Neural cell (in vitro differentiated cells): Measurements from ENCODE around the gene HLCS. TPM values are rescaled to one million over a fixed set of nuclear protein-coding genes. Genes with fewer than 3 reads are reported as not detected.

Source experiments
- H2AFZ ChIP-seq: fragments of 200-600, 300-800 bp; sonication (generic), shearing (Covaris generic); 2 replicates; pipeline ENCODE4 v1.6.0; 2014; ENCODE audit warnings: low read depth, mild to moderate bottlenecking, antibody characterized with exemption, low read length, moderate library complexity
- H3F3A ChIP-seq: fragments of 200-600 bp; shearing (Covaris generic); 2 replicates; pipeline ENCODE4 v1.6.1; 2016; ENCODE audit warnings: mild to moderate bottlenecking, moderate library complexity, mixed read lengths, antibody characterized with exemption, low read length; ENCODE audit not compliant: insufficient read depth, poor library complexity, severe bottlenecking
- H3K27ac ChIP-seq: fragments of 200-600, 300-800 bp; sonication (generic), shearing (Covaris generic); 2 replicates; pipeline ENCODE4 v1.5.1; 2014; ENCODE audit warnings: mild to moderate bottlenecking, low read length, moderate library complexity
- H3K27me3 ChIP-seq: fragments of 300-800, 200-600 bp; sonication (generic), shearing (Covaris generic); 2 replicates; pipeline ENCODE4 v1.6.0; 2014; ENCODE audit warnings: mild to moderate bottlenecking, low read depth, low read length, moderate library complexity; ENCODE audit not compliant: insufficient read depth
- H3K36me3 ChIP-seq: fragments of 300-800, 200-600 bp; sonication (generic), shearing (Covaris generic); 2 replicates; pipeline ENCODE4 v1.5.1; 2014; ENCODE audit warnings: mild to moderate bottlenecking, antibody characterized with exemption, low read length, moderate library complexity; ENCODE audit not compliant: insufficient read depth
- H3K4me2 ChIP-seq: fragments of 300-800, 200-600 bp; sonication (generic), shearing (Covaris generic); 2 replicates; pipeline ENCODE4 v1.6.0; 2014; ENCODE audit warnings: mild to moderate bottlenecking, low read length
- H3K4me3 ChIP-seq: fragments of 300-800, 200-600 bp; sonication (generic), shearing (Covaris generic); 2 replicates; pipeline ENCODE4 v1.5.1; 2014; ENCODE audit warnings: mild to moderate bottlenecking, low read length, moderate library complexity
- H3K79me2 ChIP-seq: fragments of 200-600 bp; shearing (Covaris generic); replicated peaks from 2 replicates; pipeline ENCODE4 v1.6.0; 2014; ENCODE audit warnings: mild to moderate bottlenecking, low read length, moderate library complexity; ENCODE audit not compliant: insufficient read depth
- H3K9ac ChIP-seq: fragments of 300-800, 200-600 bp; sonication (generic), shearing (Covaris generic); 2 replicates; pipeline ENCODE4 v1.6.1; 2016; ENCODE audit warnings: mild to moderate bottlenecking, low read length, mixed read lengths
- H3K9me2 ChIP-seq: fragments of 200-600 bp; shearing (Covaris generic); 2 replicates; pipeline ENCODE4 v1.6.1; 2016; ENCODE audit warnings: mild to moderate bottlenecking, low read length, mixed read lengths; ENCODE audit not compliant: insufficient read depth
- H3K9me3 ChIP-seq: fragments of 200-600, 300-800 bp; sonication (generic), shearing (Covaris generic); 2 replicates; pipeline ENCODE4 v1.6.1; 2016; ENCODE audit warnings: mild to moderate bottlenecking, mixed run types, low read length, moderate library complexity, mixed read lengths
- H4K20me1 ChIP-seq: fragments of 200-600 bp; shearing (Covaris generic); 2 replicates; pipeline ENCODE4 v1.6.1; 2016; ENCODE audit warnings: mild to moderate bottlenecking, mixed run types; ENCODE audit not compliant: insufficient read depth
- CTCF ChIP-seq: fragments of 450-650 bp; IDR thresholded peaks from 2 replicates; pipeline ENCODE4 v1.5.1; 2014; ENCODE audit warnings: antibody characterized with exemption, mild to moderate bottlenecking, moderate library complexity; ENCODE audit not compliant: poor library complexity, severe bottlenecking
- EP300 ChIP-seq: fragments of 450-650 bp; conservative IDR thresholded peaks from 2 replicates; pipeline ENCODE4 v1.6.1; 2014; ENCODE audit warnings: antibody characterized with exemption, mild to moderate bottlenecking, moderate library complexity; ENCODE audit not compliant: poor library complexity, severe bottlenecking
- EZH2 ChIP-seq: fragments of 200-600, 300-800 bp; shearing (Covaris generic), sonication (generic); IDR thresholded peaks from 2 replicates; pipeline ENCODE4 v1.6.1; 2014; ENCODE audit warnings: antibody characterized with exemption, low read length, borderline replicate concordance, mild to moderate bottlenecking; ENCODE audit not compliant: insufficient read depth, poor library complexity, severe bottlenecking
- MXI1 ChIP-seq: fragments of 450-650 bp; conservative IDR thresholded peaks from 2 replicates; pipeline ENCODE4 v1.6.1; 2014; ENCODE audit warnings: antibody characterized with exemption, mild to moderate bottlenecking; ENCODE audit not compliant: poor library complexity, severe bottlenecking
- POLR2AphosphoS5 ChIP-seq: IDR thresholded peaks from 2 replicates; pipeline ENCODE4 v1.6.1; 2012
- RAD21 ChIP-seq: fragments of 450-650 bp; conservative IDR thresholded peaks from 2 replicates; pipeline ENCODE4 v1.6.1; 2014; ENCODE audit warnings: antibody characterized with exemption, mild to moderate bottlenecking, moderate library complexity
- SMC3 ChIP-seq: fragments of 450-650 bp; conservative IDR thresholded peaks from 2 replicates; pipeline ENCODE4 v1.6.1; 2014; ENCODE audit warnings: antibody characterized with exemption, mild to moderate bottlenecking, moderate library complexity; ENCODE audit not compliant: poor library complexity
- TAF1 ChIP-seq: IDR thresholded peaks from 2 replicates; pipeline ENCODE4 v1.6.1; 2012; ENCODE audit warnings: low read depth
- polyA plus RNA-seq: library from polyadenylated mRNA; depleted of rRNA; stranded (reverse); fragments of >200 nt; gene quantifications from 2 replicates; pipeline ENCODE4 v1.2.3, GENCODE V29; 2014
- TF ChIP-seq, protein P1 (sequence below): IDR thresholded peaks from 2 replicates; pipeline ENCODE4 v1.6.1; 2012; ENCODE audit warnings: borderline replicate concordance

HLCS gene
- polyA plus RNA-seq, 1 donor from 2014 or later, result 12.1 TPM

DNA sequence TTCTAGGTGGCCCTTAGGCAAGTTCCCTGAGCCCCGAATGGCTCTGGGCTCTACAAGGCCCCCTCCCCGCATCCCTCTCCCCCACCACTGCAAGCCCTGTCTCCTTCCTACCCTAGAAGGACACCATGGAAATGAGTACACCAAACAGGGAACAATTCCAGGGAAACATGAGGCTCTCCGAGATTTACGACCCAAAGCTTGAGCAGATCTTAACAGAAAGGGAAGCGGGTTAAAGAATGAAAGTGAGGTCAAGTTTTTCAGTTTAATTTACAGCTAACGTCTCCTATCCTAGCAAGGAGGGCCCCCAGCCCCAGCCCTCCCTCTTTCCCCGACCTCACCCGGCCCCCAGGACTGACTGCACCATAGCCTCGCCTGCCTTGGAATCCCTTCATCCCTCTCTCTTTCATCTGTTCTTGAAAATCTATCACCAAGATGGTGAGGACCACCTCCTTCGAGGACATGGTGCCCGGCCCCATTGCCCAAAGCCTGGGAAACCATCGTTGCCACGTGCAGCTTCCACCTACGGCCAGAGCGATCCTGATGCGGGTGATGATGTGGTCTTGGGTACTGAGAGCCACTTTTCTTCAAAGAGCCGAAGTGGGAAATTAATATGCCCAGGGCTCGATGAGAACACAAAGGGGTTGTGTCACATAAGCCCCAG lies 237.0 kb downstream of the HLCS start:
- H3K27me3 ChIP-seq, result no peaks in the 10 kb centered on the region
- H3F3A ChIP-seq, result no peaks in the 10 kb centered on the region
- no peaks in the 10 kb centered on the region for H3K9me2 ChIP-seq
- H3K4me3 ChIP-seq, result no peak overlapping the region
- no peak overlapping the region for H3K4me2 ChIP-seq
- H4K20me1 ChIP-seq, result no peaks in the 10 kb centered on the region
- no peaks in the 10 kb centered on the region for H3K9me3 ChIP-seq
- TF ChIP-seq EZH2 (no peak), CTCF (no peak), RAD21 (no peak), TAF1 (no peak), MXI1 (no peak), EP300 (no peak), POLR2AphosphoS5 (no peak), SMC3 (no peak)
- TF ChIP-seq, protein P1, sequence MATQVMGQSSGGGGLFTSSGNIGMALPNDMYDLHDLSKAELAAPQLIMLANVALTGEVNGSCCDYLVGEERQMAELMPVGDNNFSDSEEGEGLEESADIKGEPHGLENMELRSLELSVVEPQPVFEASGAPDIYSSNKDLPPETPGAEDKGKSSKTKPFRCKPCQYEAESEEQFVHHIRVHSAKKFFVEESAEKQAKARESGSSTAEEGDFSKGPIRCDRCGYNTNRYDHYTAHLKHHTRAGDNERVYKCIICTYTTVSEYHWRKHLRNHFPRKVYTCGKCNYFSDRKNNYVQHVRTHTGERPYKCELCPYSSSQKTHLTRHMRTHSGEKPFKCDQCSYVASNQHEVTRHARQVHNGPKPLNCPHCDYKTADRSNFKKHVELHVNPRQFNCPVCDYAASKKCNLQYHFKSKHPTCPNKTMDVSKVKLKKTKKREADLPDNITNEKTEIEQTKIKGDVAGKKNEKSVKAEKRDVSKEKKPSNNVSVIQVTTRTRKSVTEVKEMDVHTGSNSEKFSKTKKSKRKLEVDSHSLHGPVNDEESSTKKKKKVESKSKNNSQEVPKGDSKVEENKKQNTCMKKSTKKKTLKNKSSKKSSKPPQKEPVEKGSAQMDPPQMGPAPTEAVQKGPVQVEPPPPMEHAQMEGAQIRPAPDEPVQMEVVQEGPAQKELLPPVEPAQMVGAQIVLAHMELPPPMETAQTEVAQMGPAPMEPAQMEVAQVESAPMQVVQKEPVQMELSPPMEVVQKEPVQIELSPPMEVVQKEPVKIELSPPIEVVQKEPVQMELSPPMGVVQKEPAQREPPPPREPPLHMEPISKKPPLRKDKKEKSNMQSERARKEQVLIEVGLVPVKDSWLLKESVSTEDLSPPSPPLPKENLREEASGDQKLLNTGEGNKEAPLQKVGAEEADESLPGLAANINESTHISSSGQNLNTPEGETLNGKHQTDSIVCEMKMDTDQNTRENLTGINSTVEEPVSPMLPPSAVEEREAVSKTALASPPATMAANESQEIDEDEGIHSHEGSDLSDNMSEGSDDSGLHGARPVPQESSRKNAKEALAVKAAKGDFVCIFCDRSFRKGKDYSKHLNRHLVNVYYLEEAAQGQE, result no peak
- H3K9ac ChIP-seq, result no peak overlapping the region
- no peak overlapping the region for H2AFZ ChIP-seq
- H3K79me2 ChIP-seq, result no peaks in the 10 kb centered on the region
- no peak overlapping the region for H3K27ac ChIP-seq
- no peaks in the 10 kb centered on the region for H3K36me3 ChIP-seq

DNA sequence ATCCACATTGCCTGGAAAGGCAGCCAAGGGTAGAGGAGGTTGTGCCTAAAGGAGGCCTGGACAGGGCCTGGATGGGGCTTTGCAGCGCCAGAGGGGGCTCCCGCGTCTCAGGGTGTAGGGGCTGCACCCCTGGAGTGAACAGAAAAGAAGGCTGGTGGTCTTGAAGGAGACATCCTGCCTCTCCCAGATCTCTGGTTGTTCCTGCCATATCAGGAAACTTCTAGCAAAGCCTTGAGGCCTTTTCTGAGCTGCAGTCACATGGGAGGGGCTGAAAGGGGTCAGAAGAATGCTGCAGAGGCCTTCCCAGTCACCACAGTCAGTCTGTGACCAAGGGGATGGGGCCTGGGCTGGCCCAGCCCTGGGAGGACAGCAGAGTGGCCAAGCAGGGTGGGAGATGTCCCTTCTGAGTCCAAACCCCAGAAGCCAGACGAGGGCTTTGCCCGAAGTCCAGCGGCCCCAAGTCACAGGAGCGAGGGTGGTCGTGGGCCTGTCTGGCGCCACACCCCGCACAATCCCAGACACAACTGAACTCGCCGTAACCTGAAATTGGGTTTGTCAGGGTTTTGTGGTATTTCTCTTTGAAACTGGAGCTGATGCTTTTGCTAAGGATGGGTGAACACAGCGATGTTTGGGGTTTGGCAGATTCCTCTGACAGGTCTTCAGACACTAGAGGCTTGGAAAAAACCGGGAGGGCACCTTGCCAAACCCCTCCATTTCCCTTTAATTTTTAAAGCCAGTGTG lies 237.9 kb downstream of the HLCS start:
- Histone ChIP-seq H3K27me3 (no peaks in the 10 kb centered on the region), H3K27ac (no peak overlapping the region), H3K9me3 (no peaks in the 10 kb centered on the region), H3K79me2 (no peaks in the 10 kb centered on the region), H3K4me3 (no peak overlapping the region), H3K9ac (no peak overlapping the region), H3F3A (no peaks in the 10 kb centered on the region), H3K36me3 (no peaks in the 10 kb centered on the region), H3K4me2 (no peak overlapping the region), H4K20me1 (no peaks in the 10 kb centered on the region), H2AFZ (no peak overlapping the region), H3K9me2 (no peaks in the 10 kb centered on the region)
- TF ChIP-seq, protein P1, result no peak
- no peak for TF ChIP-seq EP300
- no peak for TF ChIP-seq RAD21
- TF ChIP-seq SMC3, result no peak
- TF ChIP-seq TAF1, result no peak
- no peak for TF ChIP-seq POLR2AphosphoS5
- TF ChIP-seq EZH2, result no peak
